OCI-LY3 (cell line): ENCODE measurements around the gene USP47.

ENCODE experiments used
- CTCF ChIP-seq: fragments of 200-600, 300-600 bp; sonication (generic); IDR thresholded peaks from 2 replicates; pipeline ENCODE4 v1.5.1; 2014; ENCODE audit warnings: antibody characterized with exemption, low read length, low read depth
- EZH2phosphoT487 ChIP-seq: fragments of 200-600 bp; shearing (Covaris generic); IDR thresholded peaks from 2 replicates; pipeline ENCODE4 v1.6.1; 2018; ENCODE audit warnings: antibody characterized with exemption, mixed run types, low read depth

- TF ChIP-seq CTCF (no peak), EZH2phosphoT487 (no peak)
These were observed 30.7 kb upstream of the USP47 start for GRCh38 chr11:11810764-11811726.
